ENCODE data around the gene PKIB. TPM values are rescaled to one million over a fixed set of nuclear protein-coding genes. Genes with fewer than 3 reads are reported as not detected.

Gene PKIB
- total RNA-seq, 1 donor from 2014 or later, result 48.1 TPM

- Mint-ChIP-seq H3K27me3 (ENCODE audit: unreplicated experiment) (peaks cover 3% of the 10 kb centered on the region), H3K4me1 (ENCODE audit: low read depth, unreplicated experiment) (peaks cover 31% of the 10 kb centered on the region), H3K27ac (ENCODE audit: unreplicated experiment) (no peak overlapping the region), H3K4me3 (ENCODE audit: unreplicated experiment) (no peak overlapping the region), H3K36me3 (ENCODE audit: unreplicated experiment) (no peaks in the 10 kb centered on the region), H3K9me3 (ENCODE audit: unreplicated experiment) (no peaks in the 10 kb centered on the region)
- DNase-seq, result no peak
- TF ChIP-seq CTCF (IDR thresholded peaks at IDR 0.05; ENCODE audit: partially characterized antibody, unreplicated experiment), result no peak
These were observed 9.1 kb downstream of the PKIB start for GRCh38 chr6:122619309-122619708.

- Mint-ChIP-seq H3K27me3 (ENCODE audit: unreplicated experiment) (peaks cover 3% of the 10 kb centered on the region), H3K4me1 (ENCODE audit: low read depth, unreplicated experiment) (peaks cover 31% of the 10 kb centered on the region), H3K36me3 (ENCODE audit: unreplicated experiment) (no peaks in the 10 kb centered on the region), H3K27ac (ENCODE audit: unreplicated experiment) (no peak overlapping the region), H3K9me3 (ENCODE audit: unreplicated experiment) (no peaks in the 10 kb centered on the region), H3K4me3 (ENCODE audit: unreplicated experiment) (no peak overlapping the region)
- DNase-seq, result no peak
- no peak for TF ChIP-seq CTCF (IDR thresholded peaks at IDR 0.05; ENCODE audit: partially characterized antibody, unreplicated experiment)
These were observed 10.2 kb downstream of the PKIB start for GRCh38 chr6:122620428-122620827.

DNA sequence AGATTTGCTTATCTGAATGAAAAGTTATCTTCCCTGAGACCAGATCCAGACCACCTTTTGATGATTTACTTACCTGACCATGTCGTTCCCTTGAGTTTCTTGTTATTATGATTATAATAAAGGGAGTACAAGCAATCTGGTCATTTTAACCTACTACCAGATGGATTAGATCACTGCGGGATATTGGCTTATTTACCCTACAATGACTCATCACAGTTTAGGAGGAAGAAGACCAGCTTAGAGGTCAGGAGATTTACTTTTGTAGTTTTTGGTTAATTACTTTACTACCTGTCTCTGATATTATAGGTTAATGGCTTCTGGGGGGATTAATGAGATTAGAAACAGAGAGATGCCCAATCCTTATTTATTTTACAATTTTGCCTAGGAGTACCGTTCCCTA, 10.7 kb downstream of the PKIB start:
- no peak for DNase-seq
- no peak overlapping the region for H3K27ac Mint-ChIP-seq (ENCODE audit: unreplicated experiment)
- H3K4me1 Mint-ChIP-seq (ENCODE audit: low read depth, unreplicated experiment), result peaks cover 31% of the 10 kb centered on the region
- H3K4me3 Mint-ChIP-seq (ENCODE audit: unreplicated experiment), result no peak overlapping the region
- peaks cover 3% of the 10 kb centered on the region for H3K27me3 Mint-ChIP-seq (ENCODE audit: unreplicated experiment)
- TF ChIP-seq CTCF (IDR thresholded peaks at IDR 0.05; ENCODE audit: partially characterized antibody, unreplicated experiment), result no peak
- H3K9me3 Mint-ChIP-seq (ENCODE audit: unreplicated experiment), result no peaks in the 10 kb centered on the region
- no peaks in the 10 kb centered on the region for H3K36me3 Mint-ChIP-seq (ENCODE audit: unreplicated experiment)

GRCh38 chr6:122621638-122622037, 11.4 kb downstream of the PKIB start:
- Mint-ChIP-seq H3K27me3 (ENCODE audit: unreplicated experiment) (peaks cover 3% of the 10 kb centered on the region), H3K4me1 (ENCODE audit: low read depth, unreplicated experiment) (peaks cover 28% of the 10 kb centered on the region)
- TF ChIP-seq CTCF (IDR thresholded peaks at IDR 0.05; ENCODE audit: partially characterized antibody, unreplicated experiment), result no peak

DNA sequence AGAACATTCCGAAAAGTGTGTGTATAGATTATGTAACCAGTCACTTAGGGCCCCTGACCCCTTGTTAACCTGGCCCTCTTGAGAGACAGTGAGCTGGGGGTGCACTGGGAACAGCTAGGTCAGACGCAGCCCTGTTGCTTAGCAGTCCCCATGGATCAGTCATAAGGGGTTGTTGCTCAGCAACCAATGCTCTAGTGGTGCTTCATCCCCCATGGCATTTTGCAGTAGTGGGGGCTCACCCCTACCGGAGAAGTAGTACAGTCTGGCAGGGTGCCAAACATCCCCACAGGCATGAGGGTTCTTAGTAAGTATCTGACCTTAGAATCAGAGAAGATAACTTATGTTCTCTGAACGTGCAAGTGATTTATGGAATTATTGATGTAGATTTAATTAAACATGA, 12.3 kb downstream of the PKIB start:
- Mint-ChIP-seq H3K4me3 (ENCODE audit: unreplicated experiment) (peak overlapping the region; percentile 56), H3K36me3 (ENCODE audit: unreplicated experiment) (no peaks in the 10 kb centered on the region), H3K9me3 (ENCODE audit: unreplicated experiment) (peaks cover 1% of the 10 kb centered on the region), H3K27ac (ENCODE audit: unreplicated experiment) (no peak overlapping the region), H3K4me1 (ENCODE audit: low read depth, unreplicated experiment) (peaks cover 28% of the 10 kb centered on the region), H3K27me3 (ENCODE audit: unreplicated experiment) (peaks cover 3% of the 10 kb centered on the region)
- DNase-seq, result peak; percentile 17
- TF ChIP-seq CTCF (IDR thresholded peaks at IDR 0.05; ENCODE audit: partially characterized antibody, unreplicated experiment), result no peak

More at GRCh38 chr6:122621638-122622037, 11.4 kb downstream of the PKIB start:
- Mint-ChIP-seq H3K27ac (ENCODE audit: unreplicated experiment) (no peak overlapping the region), H3K36me3 (ENCODE audit: unreplicated experiment) (no peaks in the 10 kb centered on the region), H3K9me3 (ENCODE audit: unreplicated experiment) (peaks cover 1% of the 10 kb centered on the region), H3K4me3 (ENCODE audit: unreplicated experiment) (no peak overlapping the region)
- DNase-seq, result no peak

Measured in glutamatergic neuron (in vitro differentiated cells).